H9 (cell line): ENCODE data around the gene RBM19. TPM values are rescaled to one million over a fixed set of nuclear protein-coding genes. Genes with fewer than 3 reads are reported as not detected.

Experiments
- DNase-seq: peaks from one replicate; pipeline ENCODE4 v3.0.0-alpha.2; 2017
- H2AFZ ChIP-seq: one replicate; pipeline ENCODE4 v1.6.1; 2013; ENCODE audit warnings: mild to moderate bottlenecking, low read length, control low read depth, moderate library complexity
- H2AK5ac ChIP-seq: 2 replicates; pipeline ENCODE4 v1.6.1; 2013; ENCODE audit warnings: low read length, control low read depth, mixed read lengths; ENCODE audit not compliant: insufficient read length
- H2BK120ac ChIP-seq: one replicate; pipeline ENCODE4 v1.6.1; 2013; ENCODE audit warnings: low read depth, mild to moderate bottlenecking, low read length, control low read depth, inconsistent platforms; ENCODE audit not compliant: poor library complexity, severe bottlenecking
- H2BK12ac ChIP-seq: 2 replicates; pipeline ENCODE4 v1.6.1; 2013; ENCODE audit warnings: low read length, control low read depth, mixed read lengths, low read depth; ENCODE audit not compliant: insufficient read length
- H2BK15ac ChIP-seq: 2 replicates; pipeline ENCODE4 v1.6.1; 2013; ENCODE audit warnings: low read depth, low read length, control low read depth
- H2BK20ac ChIP-seq: one replicate; pipeline ENCODE4 v1.6.1; 2013; ENCODE audit warnings: low read depth, mild to moderate bottlenecking, low read length, control low read depth, inconsistent platforms; ENCODE audit not compliant: poor library complexity, severe bottlenecking
- H2BK5ac ChIP-seq: 2 replicates; pipeline ENCODE4 v1.6.1; 2013; ENCODE audit warnings: low read length, control low read depth, mixed read lengths; ENCODE audit not compliant: insufficient read length
- H3K14ac ChIP-seq: 2 replicates; pipeline ENCODE4 v1.6.1; 2013; ENCODE audit warnings: low read length, control low read depth; ENCODE audit not compliant: insufficient read depth
- H3K18ac ChIP-seq: 2 replicates; pipeline ENCODE4 v1.6.1; 2013; ENCODE audit warnings: low read depth, mild to moderate bottlenecking, mixed read lengths, low read length, control low read depth; ENCODE audit not compliant: insufficient read length
- H3K23ac ChIP-seq: 2 replicates; pipeline ENCODE4 v1.6.1; 2013; ENCODE audit warnings: low read length, control low read depth, mixed read lengths, low read depth; ENCODE audit not compliant: insufficient read length
- H3K23me2 ChIP-seq: 2 replicates; pipeline ENCODE4 v1.6.1; 2013; ENCODE audit warnings: low read depth, mild to moderate bottlenecking, mixed read lengths, low read length, control low read depth; ENCODE audit not compliant: insufficient read length, poor library complexity, severe bottlenecking
- H3K27ac ChIP-seq: 2 replicates; pipeline ENCODE4 v1.5.1; 2013; ENCODE audit warnings: low read length, control low read depth, mixed read lengths, low read depth; ENCODE audit not compliant: insufficient read length
- H3K27me3 ChIP-seq: 2 replicates; pipeline ENCODE4 v1.6.1; 2013; ENCODE audit warnings: low read length, control low read depth, inconsistent platforms; ENCODE audit not compliant: insufficient read depth
- H3K4ac ChIP-seq: 2 replicates; pipeline ENCODE4 v1.6.1; 2013; ENCODE audit warnings: low read depth, mild to moderate bottlenecking, control low read depth, inconsistent platforms, low read length, moderate library complexity
- H3K4me1 ChIP-seq: 2 replicates; pipeline ENCODE4 v1.6.1; 2013; ENCODE audit warnings: low read length, control low read depth, inconsistent platforms; ENCODE audit not compliant: insufficient read depth
- H3K4me2 ChIP-seq: 2 replicates; pipeline ENCODE4 v1.6.1; 2013; ENCODE audit warnings: low read length, control low read depth, mixed read lengths; ENCODE audit not compliant: insufficient read length, insufficient read depth
- H3K56ac ChIP-seq: 2 replicates; pipeline ENCODE4 v1.6.1; 2013; ENCODE audit warnings: low read depth, mild to moderate bottlenecking, mixed read lengths, low read length, control low read depth; ENCODE audit not compliant: insufficient read length
- H3K79me1 ChIP-seq: 2 replicates; pipeline ENCODE4 v1.6.1; 2013; ENCODE audit warnings: low read depth, mild to moderate bottlenecking, moderate library complexity, low read length, control low read depth, inconsistent platforms; ENCODE audit not compliant: insufficient read depth, poor library complexity, severe bottlenecking
- H3K79me2 ChIP-seq: 2 replicates; pipeline ENCODE4 v1.6.1; 2013; ENCODE audit warnings: low read length, control low read depth, inconsistent platforms; ENCODE audit not compliant: insufficient read depth
- H3K9ac ChIP-seq: 2 replicates; pipeline ENCODE4 v1.6.1; 2013; ENCODE audit warnings: low read length, control low read depth, mixed read lengths; ENCODE audit not compliant: insufficient read length; ENCODE audit errors: extremely low read depth
- H3K9me3 ChIP-seq: one replicate; pipeline ENCODE4 v1.6.1; 2013; ENCODE audit warnings: low read depth, low read length, inconsistent platforms; ENCODE audit not compliant: control insufficient read depth
- H3T11ph ChIP-seq: one replicate; pipeline ENCODE4 v1.6.1; 2013; ENCODE audit warnings: mild to moderate bottlenecking, low read length, control low read depth, inconsistent platforms
- H4K20me1 ChIP-seq: one replicate; pipeline ENCODE4 v1.6.1; 2013; ENCODE audit not compliant: control insufficient read depth, insufficient read length, insufficient read depth
- H4K5ac ChIP-seq: 2 replicates; pipeline ENCODE4 v1.6.1; 2013; ENCODE audit warnings: low read depth, mild to moderate bottlenecking, mixed read lengths, low read length, control low read depth; ENCODE audit not compliant: insufficient read length
- H4K8ac ChIP-seq: replicated peaks from 2 replicates; pipeline ENCODE4 v1.6.1; 2013; ENCODE audit warnings: low read length, control low read depth, mixed read lengths, low read depth; ENCODE audit not compliant: insufficient read length
- H4K91ac ChIP-seq: 2 replicates; pipeline ENCODE4 v1.6.1; 2013; ENCODE audit warnings: low read depth, mild to moderate bottlenecking, moderate library complexity, mixed read lengths, low read length, control low read depth; ENCODE audit not compliant: insufficient read length
- H3K27ac Mint-ChIP-seq, 3 experiments: 2 replicates in 2 of 3; 3 replicates in 1 of 3; pipeline ENCODE4 v1.8.0; 2020 to 2021; ENCODE audit warnings: mixed read lengths in 3 of 3, mild to moderate bottlenecking in 1 of 3, moderate library complexity in 1 of 3
- H3K27me3 Mint-ChIP-seq: 2 replicates; pipeline ENCODE4 v1.8.0; 2021; ENCODE audit warnings: low read depth, mild to moderate bottlenecking, moderate library complexity, mixed read lengths
- H3K36me3 Mint-ChIP-seq, 3 experiments: 2 replicates in 2 of 3; 3 replicates in 1 of 3; pipeline ENCODE4 v1.8.0; 2020 to 2021; ENCODE audit warnings: low read depth in 3 of 3, mixed read lengths in 3 of 3; ENCODE audit not compliant: insufficient read depth in 1 of 3
- H3K4me1 Mint-ChIP-seq, 2 experiments: 2 replicates each; pipeline ENCODE4 v1.8.0; 2020; ENCODE audit warnings: mixed read lengths in 2 of 2
- H3K4me3 Mint-ChIP-seq, 2 experiments: 2 replicates in 1 of 2; 3 replicates in 1 of 2; pipeline ENCODE4 v1.8.0; 2020 to 2021; ENCODE audit warnings: mild to moderate bottlenecking in 2 of 2, mixed read lengths in 2 of 2, moderate library complexity in 1 of 2
- H3K9me3 Mint-ChIP-seq, 2 experiments: 2 replicates in 1 of 2; 3 replicates in 1 of 2; pipeline ENCODE4 v1.8.0; 2020; ENCODE audit warnings: mild to moderate bottlenecking in 2 of 2, mixed read lengths in 2 of 2, moderate library complexity in 1 of 2
- WGBS: extraction: QIAGEN DNeasy Blood & Tissue Kit; methylation state at CpG from one replicate; pipeline ENCODE4 v1.1.7; 2013; ENCODE audit warnings: missing lambda C conversion rate, low lambda C conversion rate, mixed read lengths; ENCODE audit not compliant: insufficient read length; ENCODE audit errors: extremely low coverage; 5-methylcytosine and 5-hydroxymethylcytosine counted together
- total RNA-seq: library from RNA; stranded (reverse); gene quantifications from 2 replicates; pipeline ENCODE4 v1.2.1, GENCODE V29; 2021
- TF ChIP-seq, protein P1 (sequence below): fragments of 200-600 bp; sonication (generic); conservative IDR thresholded peaks from 3 replicates; pipeline ENCODE4 v1.8.0; 2021; ENCODE audit warnings: antibody characterized with exemption, mild to moderate bottlenecking

The RBM19 gene
- total RNA-seq, 1 experiment from 2014 or later = 32.2 TPM

DNA sequence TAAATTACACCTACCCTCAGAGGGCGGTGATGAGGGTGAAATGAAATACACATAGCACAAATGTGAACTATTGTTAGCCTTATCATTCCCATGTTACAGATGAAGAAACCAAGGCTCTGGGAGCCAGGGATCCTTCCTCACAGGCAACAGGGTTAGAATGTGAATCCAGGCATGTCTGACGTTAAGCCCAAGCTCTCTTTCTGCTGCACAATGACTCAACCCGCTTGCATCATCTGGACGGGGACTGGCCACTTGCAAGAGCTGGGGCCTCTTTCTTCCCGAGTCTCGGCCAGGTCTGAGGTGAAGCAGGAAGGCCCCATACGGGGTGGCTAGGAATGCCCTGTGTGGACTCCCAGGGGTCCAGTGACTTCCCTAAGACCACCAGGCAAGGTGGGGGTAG lies 105.2 kb downstream of the RBM19 start:
- peaks cover 43 to 59% of the 10 kb centered on the region in 2 experiments for H3K4me1 Mint-ChIP-seq

More for the DNA sequence above, 105.2 kb downstream of the RBM19 start:
- Histone ChIP-seq H2AFZ (no peak overlapping the region), H3K27me3 (no peaks in the 10 kb centered on the region), H3K9ac (no peak overlapping the region), H3K79me2 (no peaks in the 10 kb centered on the region), H3K79me1 (no peaks in the 10 kb centered on the region), H3K23ac (no peak overlapping the region), H2BK120ac (peak overlapping the region; percentile 54), H2BK15ac (no peak overlapping the region), H2AK5ac (no peak overlapping the region), H3T11ph (no peak overlapping the region), H3K4ac (peak overlapping the region; percentile 43; the same call in 1 of the 2 replicates), H2BK12ac (no peak overlapping the region), H3K4me1 (peaks cover 4% of the 10 kb centered on the region; the same call in 1 of the 2 replicates), H3K56ac (no peak overlapping the region), H3K18ac (peak overlapping the region; percentile 36), H3K4me2 (no peak overlapping the region), H4K8ac (no peak overlapping the region), H4K5ac (no peak overlapping the region), H3K23me2 (no peaks in the 10 kb centered on the region), H4K20me1 (no peaks in the 10 kb centered on the region), H2BK20ac (no peak overlapping the region), H3K27ac (no peak overlapping the region), H3K14ac (0 out of 2 replicates have a peak overlapping the region, but pooled peaks have one; percentile 61), H4K91ac (no peak overlapping the region), H2BK5ac (no peak overlapping the region), H3K9me3 (no peaks in the 10 kb centered on the region)
- TF ChIP-seq, protein P1, sequence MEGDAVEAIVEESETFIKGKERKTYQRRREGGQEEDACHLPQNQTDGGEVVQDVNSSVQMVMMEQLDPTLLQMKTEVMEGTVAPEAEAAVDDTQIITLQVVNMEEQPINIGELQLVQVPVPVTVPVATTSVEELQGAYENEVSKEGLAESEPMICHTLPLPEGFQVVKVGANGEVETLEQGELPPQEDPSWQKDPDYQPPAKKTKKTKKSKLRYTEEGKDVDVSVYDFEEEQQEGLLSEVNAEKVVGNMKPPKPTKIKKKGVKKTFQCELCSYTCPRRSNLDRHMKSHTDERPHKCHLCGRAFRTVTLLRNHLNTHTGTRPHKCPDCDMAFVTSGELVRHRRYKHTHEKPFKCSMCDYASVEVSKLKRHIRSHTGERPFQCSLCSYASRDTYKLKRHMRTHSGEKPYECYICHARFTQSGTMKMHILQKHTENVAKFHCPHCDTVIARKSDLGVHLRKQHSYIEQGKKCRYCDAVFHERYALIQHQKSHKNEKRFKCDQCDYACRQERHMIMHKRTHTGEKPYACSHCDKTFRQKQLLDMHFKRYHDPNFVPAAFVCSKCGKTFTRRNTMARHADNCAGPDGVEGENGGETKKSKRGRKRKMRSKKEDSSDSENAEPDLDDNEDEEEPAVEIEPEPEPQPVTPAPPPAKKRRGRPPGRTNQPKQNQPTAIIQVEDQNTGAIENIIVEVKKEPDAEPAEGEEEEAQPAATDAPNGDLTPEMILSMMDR = no peak
- no peaks in the 10 kb centered on the region for H3K9me3 Mint-ChIP-seq
- no peak overlapping the region for H3K4me3 Mint-ChIP-seq
- DNase-seq = peak; percentile 44
- WGBS = no CpG with 5 or more reads among the region's 7 CpGs
- peaks cover 2 to 16% (median 10%) of the 10 kb centered on the region in 3 experiments; a peak in 6 of 7 replicates for H3K36me3 Mint-ChIP-seq
- no peaks in the 10 kb centered on the region for H3K27me3 Mint-ChIP-seq
- peak overlapping the region; percentile 80 to 87 (median 86); a peak in 6 of 7 replicates for H3K27ac Mint-ChIP-seq
